Lung (tissue), 12 donors: ENCODE data around the gene STMN1. TPM values are rescaled to one million over a fixed set of nuclear protein-coding genes. Genes with fewer than 3 reads are reported as not detected.
A peak's percentile ranks its signal among the peaks of the same experiment; 100 is the strongest.

Source experiments
- ATAC-seq: fragments of 200-7000 bp; cut with Tn5 transposase; one replicate; pipeline ENCODE4 v1.9.1; 2020; ENCODE audit warnings: moderate number of reproducible peaks; ENCODE audit not compliant: insufficient read depth, low FRiP score
- DNase-seq, 3 donors: peaks; one replicate each; pipeline ENCODE4 v3.0.0-alpha.2; 2013 to 2017
- H3K27ac ChIP-seq, 2 donors: one replicate each; pipeline ENCODE4 v1.5.1; 2013; ENCODE audit warnings: mild to moderate bottlenecking in 2 of 2, moderate library complexity in 2 of 2, control low read depth in 1 of 2, inconsistent platforms in 1 of 2, low read depth in 1 of 2, low read length in 1 of 2
- H3K27me3 ChIP-seq, 3 donors: one replicate each; pipeline ENCODE4 v1.5.1; 2013; ENCODE audit warnings: low read length in 2 of 3; ENCODE audit not compliant: control insufficient read depth in 3 of 3, insufficient read depth in 3 of 3
- H3K36me3 ChIP-seq, 4 donors: one replicate each; pipeline ENCODE4 v1.5.1; 2013; ENCODE audit warnings: low read length in 4 of 4, mild to moderate bottlenecking in 1 of 4, moderate library complexity in 1 of 4; ENCODE audit not compliant: control insufficient read depth in 4 of 4, insufficient read depth in 4 of 4
- H3K4me1 ChIP-seq, 5 donors: one replicate each; pipeline ENCODE4 v1.5.1; 2013; ENCODE audit warnings: low read length in 5 of 5, mild to moderate bottlenecking in 2 of 5, moderate library complexity in 1 of 5; ENCODE audit not compliant: control insufficient read depth in 5 of 5, insufficient read depth in 5 of 5
- H3K4me3 ChIP-seq: one replicate; pipeline ENCODE4 v1.5.1; 2013; ENCODE audit warnings: mild to moderate bottlenecking, control low read depth, moderate library complexity
- H3K9ac ChIP-seq, 2 donors: one replicate each; pipeline ENCODE4 v1.5.1; 2013; ENCODE audit warnings: low read length in 2 of 2, control low read depth in 1 of 2; ENCODE audit not compliant: insufficient read depth in 1 of 2
- H3K9me3 ChIP-seq, 4 donors: one replicate each; pipeline ENCODE4 v1.5.1; 2013; ENCODE audit warnings: low read length in 3 of 4, mild to moderate bottlenecking in 1 of 4, moderate library complexity in 1 of 4; ENCODE audit not compliant: control insufficient read depth in 4 of 4, insufficient read depth in 3 of 4
- WGBS, 2 donors: extraction: QIAGEN DNeasy Blood & Tissue Kit; methylation state at CpG; one replicate each; pipeline ENCODE4 v1.1.7; 2013; 5-methylcytosine and 5-hydroxymethylcytosine counted together
- polyA plus RNA-seq, 2 donors: library from polyadenylated mRNA; stranded (reverse); fragments of 200-250 nt; gene quantifications; one replicate each; pipeline ENCODE4 v1.2.1, GENCODE V29; 2013
- total RNA-seq, 2 donors: library from RNA; depleted of rRNA in 1 of 2; stranded (reverse); fragments of >200 nt in 1 of 2; gene quantifications; one replicate each; pipeline ENCODE4 v1.2.1, GENCODE V29; 2014 to 2021
- TF ChIP-seq, protein P1 (sequence below): IDR thresholded peaks from 2 replicates; pipeline ENCODE4 v1.5.1; 2012; ENCODE audit warnings: mild to moderate bottlenecking; ENCODE audit errors: control extremely low read depth, extremely low read depth
- donor health status: control.
- donor health status: control.
- donor health status: Bipolar disorder and iron deficiency.
- donor health status: healthy.
- donor health status: DM: yes; HTN: yes; CAD: no.

The STMN1 gene
- total and polyA plus RNA-seq, 4 donors = 18.5 to 118 (median 51.3) TPM

DNA sequence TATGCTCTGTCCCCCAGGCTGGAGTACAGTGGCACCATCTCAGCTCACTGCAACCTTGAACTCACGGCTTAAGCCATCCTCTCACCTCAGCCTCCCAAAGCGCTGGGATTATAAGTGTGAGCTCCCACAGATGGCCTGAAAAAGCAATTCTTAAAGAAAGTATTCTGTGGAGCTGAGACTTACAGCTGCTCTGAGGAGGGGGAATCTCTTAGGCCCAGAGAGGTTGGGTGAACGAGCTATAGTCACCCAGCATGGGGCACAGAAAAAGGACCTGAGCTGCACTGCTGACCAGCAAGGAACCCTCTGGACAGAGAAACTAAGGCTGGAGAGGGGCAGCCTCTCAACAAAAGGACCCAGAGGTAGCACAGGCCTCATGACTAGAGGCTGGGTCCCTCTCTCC, 32.0 kb downstream of the STMN1 start:
- TF ChIP-seq, protein P1, sequence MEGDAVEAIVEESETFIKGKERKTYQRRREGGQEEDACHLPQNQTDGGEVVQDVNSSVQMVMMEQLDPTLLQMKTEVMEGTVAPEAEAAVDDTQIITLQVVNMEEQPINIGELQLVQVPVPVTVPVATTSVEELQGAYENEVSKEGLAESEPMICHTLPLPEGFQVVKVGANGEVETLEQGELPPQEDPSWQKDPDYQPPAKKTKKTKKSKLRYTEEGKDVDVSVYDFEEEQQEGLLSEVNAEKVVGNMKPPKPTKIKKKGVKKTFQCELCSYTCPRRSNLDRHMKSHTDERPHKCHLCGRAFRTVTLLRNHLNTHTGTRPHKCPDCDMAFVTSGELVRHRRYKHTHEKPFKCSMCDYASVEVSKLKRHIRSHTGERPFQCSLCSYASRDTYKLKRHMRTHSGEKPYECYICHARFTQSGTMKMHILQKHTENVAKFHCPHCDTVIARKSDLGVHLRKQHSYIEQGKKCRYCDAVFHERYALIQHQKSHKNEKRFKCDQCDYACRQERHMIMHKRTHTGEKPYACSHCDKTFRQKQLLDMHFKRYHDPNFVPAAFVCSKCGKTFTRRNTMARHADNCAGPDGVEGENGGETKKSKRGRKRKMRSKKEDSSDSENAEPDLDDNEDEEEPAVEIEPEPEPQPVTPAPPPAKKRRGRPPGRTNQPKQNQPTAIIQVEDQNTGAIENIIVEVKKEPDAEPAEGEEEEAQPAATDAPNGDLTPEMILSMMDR = no peak
- no peak overlapping the region for H3K4me3 ChIP-seq
- H3K27me3 ChIP-seq = no peaks in the 10 kb centered on the region
- DNase-seq (no peak), ATAC-seq (no peak)
- H3K27ac ChIP-seq = no peak overlapping the region
- 97 to 98% methylated on average over 3 of the region's 3 CpGs for WGBS, 2 donors
- no peaks in the 10 kb centered on the region for H3K9me3 ChIP-seq
- H3K9ac ChIP-seq = peak overlapping the region; percentile 31 to 56
- peaks cover 0 to 27% (median 8%) of the 10 kb centered on the region in 5 donors for H3K4me1 ChIP-seq
- peaks cover 0 to 5% (median 1%) of the 10 kb centered on the region in 4 donors for H3K36me3 ChIP-seq

DNA sequence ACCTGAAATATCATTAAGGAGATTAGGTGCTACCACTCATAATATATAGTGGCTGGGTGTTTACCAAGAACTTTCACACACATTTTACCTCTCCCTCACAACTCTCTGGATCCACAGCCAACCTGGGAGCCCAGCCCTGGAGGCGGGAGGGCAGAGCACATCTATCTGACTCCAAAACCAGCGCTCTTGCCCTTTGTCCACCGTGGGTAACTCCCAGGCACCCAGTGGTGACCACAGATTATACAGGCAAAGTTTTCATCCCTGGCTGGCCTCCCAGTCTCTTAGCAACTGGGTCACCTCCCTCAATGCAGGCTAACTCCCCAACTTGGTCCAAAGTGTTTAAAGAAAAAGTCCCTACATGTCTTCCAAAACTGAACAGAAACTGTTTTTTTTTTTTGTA, 33.1 kb downstream of the STMN1 start:
- Histone ChIP-seq H3K27ac (no peak overlapping the region), H3K4me3 (no peak overlapping the region), H3K4me1 (peaks cover 0 to 27% (median 8%) of the 10 kb centered on the region in 5 donors), H3K36me3 (peaks cover 0 to 5% (median 1%) of the 10 kb centered on the region in 4 donors), H3K27me3 (no peaks in the 10 kb centered on the region), H3K9me3 (no peaks in the 10 kb centered on the region), H3K9ac (no peak overlapping the region)
- TF ChIP-seq, protein P1 = no peak
- WGBS, 2 donors = 88 to 92% methylated on average over 3 of the region's 3 CpGs
- DNase-seq (no peak), ATAC-seq (no peak)

DNA sequence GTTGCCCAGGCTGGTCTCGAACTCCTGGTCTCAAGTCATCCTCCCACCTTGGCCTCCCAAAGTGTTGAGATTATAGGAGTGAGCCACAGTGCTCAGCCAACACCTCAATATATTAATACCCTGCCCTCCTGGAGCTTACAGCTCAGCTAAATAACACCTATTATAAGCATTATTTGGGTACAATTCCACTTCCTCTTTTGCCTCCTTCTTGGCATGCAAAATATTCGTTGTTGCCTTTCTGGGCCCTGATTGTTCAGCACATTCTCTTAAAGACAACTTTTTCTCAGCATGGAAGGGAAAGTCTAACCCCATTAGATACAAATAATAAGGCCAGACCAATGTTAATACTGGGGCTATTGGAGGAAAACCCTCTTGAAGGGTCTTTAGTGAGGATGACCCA, 33.5 kb downstream of the STMN1 start:
- no peak overlapping the region for H3K9ac ChIP-seq
- H3K36me3 ChIP-seq = peaks cover 0 to 5% (median 1%) of the 10 kb centered on the region in 4 donors
- no peak overlapping the region for H3K27ac ChIP-seq
- no peaks in the 10 kb centered on the region for H3K27me3 ChIP-seq
- peaks cover 0 to 27% (median 9%) of the 10 kb centered on the region in 5 donors for H3K4me1 ChIP-seq
- no peak for ATAC-seq
- WGBS, 2 donors = 52 to 59% methylated on average over 2 of the region's 2 CpGs
- H3K9me3 ChIP-seq = no peaks in the 10 kb centered on the region
- DNase-seq = no peak
- no peak overlapping the region for H3K4me3 ChIP-seq
- TF ChIP-seq, protein P1 = no peak
